IgD-negative memory B cell (primary cell): ENCODE results near the gene EYA4. TPM values are rescaled to one million over a fixed set of nuclear protein-coding genes. Genes with fewer than 3 reads are reported as not detected.
"Not testable (repeated sequence)": the region's sequence is repeated elsewhere in the genome, so short reads cannot be mapped to it uniquely, and the experiment has no call there.

ENCODE experiments used
- H3K27ac Mint-ChIP-seq, 3 donors: one replicate each; pipeline ENCODE4 v1.8.0; 2020 to 2022; ENCODE audit warnings: mild to moderate bottlenecking in 3 of 3, mixed read lengths in 3 of 3, moderate library complexity in 1 of 3
- H3K27me3 Mint-ChIP-seq: one replicate; pipeline ENCODE4 v1.8.0; 2021; ENCODE audit warnings: mixed read lengths
- H3K36me3 Mint-ChIP-seq: one replicate; pipeline ENCODE4 v1.8.0; 2020; ENCODE audit warnings: mild to moderate bottlenecking, mixed read lengths
- H3K4me1 Mint-ChIP-seq, 3 donors: one replicate each; pipeline ENCODE4 v1.8.0; 2020 to 2022; ENCODE audit warnings: mixed read lengths in 3 of 3, mild to moderate bottlenecking in 1 of 3
- H3K4me3 Mint-ChIP-seq, 4 donors: one replicate each; pipeline ENCODE4 v1.8.0; 2020 to 2022; ENCODE audit warnings: mild to moderate bottlenecking in 4 of 4, mixed read lengths in 4 of 4, moderate library complexity in 3 of 4
- H3K9me3 Mint-ChIP-seq, 3 donors: one replicate each; pipeline ENCODE4 v1.8.0; 2020 to 2021; ENCODE audit warnings: mixed read lengths in 3 of 3, mild to moderate bottlenecking in 1 of 3
- polyA plus RNA-seq: library from polyadenylated mRNA; unstranded; fragments of 300-500 nt; fragmentation: Illumina TruSeq; gene quantifications from one replicate; pipeline ENCODE4 v1.2.3, GENCODE V29; 2021

EYA4 gene
- polyA plus RNA-seq, 1 donor from 2014 or later = not detected

DNA sequence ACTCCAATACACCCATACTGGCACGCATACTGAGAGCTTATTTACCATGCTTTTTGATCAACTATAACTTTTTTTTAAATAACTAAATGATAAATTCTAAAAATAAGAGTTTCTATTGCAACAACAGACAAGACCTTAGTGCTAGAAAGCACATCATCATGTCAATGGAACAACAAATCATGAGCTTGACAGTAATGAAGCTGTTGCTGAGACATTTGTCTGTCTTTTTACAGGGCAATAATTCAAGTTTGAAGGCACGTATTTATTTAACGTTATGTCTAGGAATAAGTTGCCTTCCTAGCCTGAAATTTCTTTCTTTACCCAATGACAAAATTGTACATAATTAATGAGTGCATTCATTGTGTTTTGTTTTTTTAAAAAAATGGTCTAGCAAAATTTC is 299.2 kb downstream of the EYA4 start:
- Mint-ChIP-seq H3K27me3 (peaks cover 14% of the 10 kb centered on the region), H3K27ac (no peak overlapping the region), H3K9me3 (no peaks in the 10 kb centered on the region), H3K4me3 (no peak overlapping the region), H3K36me3 (no peaks in the 10 kb centered on the region), H3K4me1 (no peaks in the 10 kb centered on the region)

DNA sequence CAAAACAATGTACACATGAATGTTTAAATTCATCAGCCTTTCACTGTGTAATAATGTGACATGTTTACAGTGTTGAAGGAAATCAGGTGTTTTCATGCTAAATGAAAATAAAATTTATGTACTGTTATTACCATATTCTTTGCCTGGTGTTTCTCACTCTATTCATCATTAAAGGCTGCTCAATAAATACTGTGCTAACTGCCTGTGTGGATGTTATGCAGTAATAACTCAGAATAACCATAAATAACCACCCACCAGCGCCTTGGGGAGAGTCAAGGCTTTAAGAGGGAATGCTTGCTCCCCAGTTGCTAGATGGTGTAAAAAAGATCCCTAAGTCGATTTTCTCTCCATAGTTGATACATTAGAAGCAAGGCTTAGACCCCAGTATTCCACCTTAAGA is 299.9 kb downstream of the EYA4 start:
- no peak overlapping the region for H3K4me3 Mint-ChIP-seq
- no peaks in the 10 kb centered on the region for H3K4me1 Mint-ChIP-seq
- H3K27ac Mint-ChIP-seq = no peak overlapping the region
- H3K27me3 Mint-ChIP-seq = peaks cover 14% of the 10 kb centered on the region
- no peaks in the 10 kb centered on the region for H3K9me3 Mint-ChIP-seq
- H3K36me3 Mint-ChIP-seq = no peaks in the 10 kb centered on the region

DNA sequence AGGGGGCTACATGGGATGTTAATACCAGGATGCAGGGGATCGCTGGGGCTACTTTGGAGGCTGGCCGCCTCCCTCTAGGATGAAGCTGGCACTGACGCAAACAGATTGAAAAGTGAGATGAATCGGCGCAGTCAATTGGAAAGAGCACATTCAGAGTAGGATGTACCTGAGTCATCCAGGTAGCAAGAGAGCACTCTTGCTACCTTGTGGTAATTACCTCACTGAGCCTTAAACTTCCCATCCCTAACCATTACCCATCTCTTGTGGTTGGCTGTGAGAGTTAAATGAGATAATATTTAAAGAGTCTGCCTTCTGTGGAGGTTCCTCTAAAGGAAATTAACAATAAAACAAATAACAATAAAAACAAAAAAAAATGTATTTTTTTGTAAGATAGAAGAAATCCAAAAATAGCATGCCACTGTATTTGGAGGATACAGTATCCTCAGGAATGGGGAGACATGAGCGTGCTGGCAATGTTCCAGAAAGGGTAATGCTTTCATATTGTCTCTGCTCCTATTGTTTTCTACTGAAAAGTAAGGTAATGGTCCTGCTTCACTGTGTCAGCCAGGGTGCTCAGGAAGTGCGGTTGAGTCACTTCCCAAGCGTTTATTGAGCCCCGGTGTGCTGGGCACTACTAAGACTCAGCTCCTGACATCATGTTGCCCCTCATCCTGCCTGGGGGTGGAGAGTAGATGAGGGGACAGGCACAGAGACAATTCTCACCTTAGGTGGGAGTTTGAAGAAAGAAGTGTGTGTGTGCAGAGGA is 301.1 kb downstream of the EYA4 start:
- Mint-ChIP-seq H3K4me3 (no peak overlapping the region), H3K36me3 (no peaks in the 10 kb centered on the region), H3K4me1 (no peaks in the 10 kb centered on the region), H3K27ac (no peak overlapping the region), H3K9me3 (no peaks in the 10 kb centered on the region), H3K27me3 (peaks cover 14% of the 10 kb centered on the region)

DNA sequence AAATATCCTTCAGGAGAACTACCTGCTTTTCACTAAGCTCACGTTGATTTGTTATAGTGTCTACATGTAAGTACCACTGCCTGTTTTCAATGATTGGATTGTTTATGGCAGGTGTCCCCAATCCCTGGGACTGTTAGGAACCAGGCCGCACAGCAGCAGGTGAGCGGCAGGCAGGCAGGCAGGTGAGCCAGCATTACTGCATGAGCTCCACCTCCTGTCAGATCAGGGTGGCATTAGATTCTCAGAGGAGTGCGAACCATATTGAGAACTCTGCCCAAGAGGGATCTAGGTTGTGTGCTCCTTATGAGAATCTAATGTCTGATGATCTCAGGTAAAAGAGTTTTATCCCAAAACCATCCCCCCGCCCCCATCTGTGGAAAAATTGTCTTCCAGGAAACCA is 303.3 kb downstream of the EYA4 start:
- Mint-ChIP-seq H3K27ac (no peak overlapping the region), H3K36me3 (no peaks in the 10 kb centered on the region), H3K27me3 (peaks cover 14% of the 10 kb centered on the region), H3K4me3 (no peak overlapping the region), H3K4me1 (no peaks in the 10 kb centered on the region), H3K9me3 (no peaks in the 10 kb centered on the region)

DNA sequence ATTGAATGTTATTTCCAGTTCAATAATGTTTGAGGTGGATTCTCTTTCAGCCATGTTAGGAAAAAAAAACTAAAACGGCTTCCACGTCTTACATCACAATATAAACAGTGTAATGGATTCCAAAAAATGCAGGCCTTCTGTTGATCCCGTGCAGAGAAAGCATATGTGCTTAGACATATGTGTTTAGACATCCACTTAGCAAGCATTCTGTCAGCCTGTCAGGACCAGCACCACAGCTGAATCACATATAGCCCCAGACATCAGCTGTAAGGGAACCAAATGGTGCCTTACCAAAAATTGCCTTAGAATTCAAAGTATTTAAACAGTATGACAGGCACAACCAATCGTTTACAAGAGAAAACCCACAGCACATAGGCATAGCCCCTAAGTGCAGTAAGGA is 304.9 kb downstream of the EYA4 start:
- no peak overlapping the region for H3K27ac Mint-ChIP-seq
- H3K4me3 Mint-ChIP-seq = no peak overlapping the region
- no peaks in the 10 kb centered on the region for H3K9me3 Mint-ChIP-seq
- H3K4me1 Mint-ChIP-seq = peaks cover 0 to 2% (median 0%) of the 10 kb centered on the region in 3 donors
- H3K27me3 Mint-ChIP-seq = peaks cover 10% of the 10 kb centered on the region
- no peaks in the 10 kb centered on the region for H3K36me3 Mint-ChIP-seq

DNA sequence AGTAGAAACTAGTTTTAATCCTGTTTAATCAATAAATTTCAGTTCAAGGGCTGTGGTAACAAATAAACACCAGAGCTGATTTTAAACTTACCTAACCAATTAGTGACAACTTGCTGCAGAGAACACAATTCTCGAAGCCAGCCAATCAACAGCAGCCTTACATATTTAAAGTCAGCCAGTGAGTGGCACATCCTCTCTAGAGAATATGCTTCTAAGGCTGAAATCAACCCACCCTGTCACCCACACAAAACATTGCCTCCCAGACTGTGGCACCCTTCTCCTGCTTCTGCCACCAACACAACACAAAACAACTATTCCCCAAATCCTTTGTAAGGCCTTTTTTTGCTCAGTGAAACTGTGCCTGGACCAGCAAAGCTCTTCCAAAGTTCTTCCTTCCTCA is 306.0 kb downstream of the EYA4 start:
- Mint-ChIP-seq H3K36me3 (peaks cover 1% of the 10 kb centered on the region), H3K27ac (no peak overlapping the region), H3K27me3 (peaks cover 3% of the 10 kb centered on the region), H3K4me1 (peaks cover 0 to 2% (median 0%) of the 10 kb centered on the region in 3 donors), H3K9me3 (no peaks in the 10 kb centered on the region), H3K4me3 (no peak overlapping the region)

DNA sequence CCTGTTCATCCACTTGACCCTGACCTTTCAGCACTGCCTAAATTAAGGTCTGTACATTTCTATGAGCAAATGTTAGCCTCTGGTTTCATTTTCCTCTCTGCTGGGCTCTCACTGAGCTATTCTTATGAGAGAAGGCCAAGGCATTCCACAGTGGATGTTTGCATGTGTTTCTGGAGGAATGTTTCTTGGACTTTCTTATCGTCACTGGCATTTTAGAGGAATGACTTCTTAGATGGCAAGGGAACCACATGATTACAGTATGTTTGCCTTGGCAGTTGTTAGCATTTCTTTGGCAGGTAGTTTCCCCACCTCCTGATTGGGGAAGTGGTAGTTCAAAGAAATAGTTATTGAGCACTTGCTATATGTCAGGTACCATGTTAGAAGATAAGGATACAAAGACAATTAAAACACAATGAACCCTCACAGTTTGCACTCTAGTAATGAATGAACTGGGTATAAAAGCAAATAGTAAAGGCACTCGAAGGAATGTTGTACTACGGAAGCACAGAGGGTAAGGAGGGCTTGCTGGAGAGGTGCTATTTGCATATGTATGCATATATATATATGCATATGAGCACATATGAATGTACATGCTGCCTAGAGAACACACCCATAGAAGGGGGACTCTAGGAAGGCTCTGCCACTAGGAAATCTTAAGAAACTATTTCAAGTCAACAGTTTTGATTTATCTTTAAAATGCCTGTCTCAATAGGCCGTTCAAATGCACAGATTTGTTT is 307.4 kb downstream of the EYA4 start:
- peaks cover 3% of the 10 kb centered on the region for H3K27me3 Mint-ChIP-seq
- peaks cover 1% of the 10 kb centered on the region for H3K36me3 Mint-ChIP-seq

DNA sequence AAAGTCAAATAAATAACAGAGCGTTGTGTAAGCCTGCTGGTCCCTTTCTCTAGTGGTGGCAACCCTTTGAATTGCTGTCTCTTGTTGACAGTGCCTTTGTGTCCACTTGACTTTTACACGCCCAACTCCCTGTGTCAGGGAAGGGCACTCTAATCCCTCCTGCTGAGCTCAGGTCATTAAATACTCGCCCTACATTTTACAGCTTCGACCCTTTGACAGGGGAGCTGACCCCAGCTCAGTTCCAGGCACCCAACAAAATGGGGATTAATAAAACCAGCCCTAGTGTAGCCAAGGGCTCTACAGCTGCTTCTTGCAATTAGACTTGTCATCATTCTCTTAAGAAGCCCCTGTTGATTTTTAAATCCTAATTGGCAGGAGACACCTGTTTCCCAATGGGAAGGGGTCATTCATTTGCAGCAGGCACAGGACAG is 308.2 kb downstream of the EYA4 start:
- Mint-ChIP-seq H3K27me3 (peaks cover 2% of the 10 kb centered on the region), H3K9me3 (no peaks in the 10 kb centered on the region), H3K27ac (no peak overlapping the region), H3K4me1 (peaks cover 0 to 2% (median 0%) of the 10 kb centered on the region in 3 donors), H3K36me3 (peaks cover 1% of the 10 kb centered on the region), H3K4me3 (no peak overlapping the region)

More for the DNA sequence above, 307.4 kb downstream of the EYA4 start:
- no peak overlapping the region for H3K4me3 Mint-ChIP-seq
- H3K9me3 Mint-ChIP-seq = no peaks in the 10 kb centered on the region
- peaks cover 0 to 2% (median 0%) of the 10 kb centered on the region in 3 donors for H3K4me1 Mint-ChIP-seq
- H3K27ac Mint-ChIP-seq = no peak overlapping the region

DNA sequence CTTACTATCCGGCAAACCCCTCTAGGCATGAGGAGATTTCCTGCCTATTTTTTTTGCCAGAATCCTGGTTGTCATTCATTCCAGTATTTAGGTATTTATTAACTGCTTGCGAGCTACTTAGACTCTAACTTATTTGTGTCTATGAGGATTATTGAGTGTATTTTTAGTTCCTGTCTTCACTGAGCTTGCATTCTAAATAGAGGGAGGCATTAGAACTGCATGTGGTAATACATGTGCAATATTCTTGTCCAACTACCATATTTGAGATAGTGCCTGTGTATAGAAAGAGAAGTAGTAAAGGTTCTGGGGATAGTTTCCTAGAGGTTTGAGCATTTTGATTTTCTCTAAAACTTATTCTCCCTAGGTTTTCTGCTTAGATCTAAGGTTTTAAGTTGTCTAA is 308.9 kb downstream of the EYA4 start:
- peaks cover 0 to 2% (median 0%) of the 10 kb centered on the region in 3 donors for H3K4me1 Mint-ChIP-seq
- no peak overlapping the region for H3K27ac Mint-ChIP-seq
- H3K9me3 Mint-ChIP-seq = no peaks in the 10 kb centered on the region
- H3K27me3 Mint-ChIP-seq = peaks cover 2% of the 10 kb centered on the region
- no peak overlapping the region for H3K4me3 Mint-ChIP-seq
- peaks cover 1% of the 10 kb centered on the region for H3K36me3 Mint-ChIP-seq

DNA sequence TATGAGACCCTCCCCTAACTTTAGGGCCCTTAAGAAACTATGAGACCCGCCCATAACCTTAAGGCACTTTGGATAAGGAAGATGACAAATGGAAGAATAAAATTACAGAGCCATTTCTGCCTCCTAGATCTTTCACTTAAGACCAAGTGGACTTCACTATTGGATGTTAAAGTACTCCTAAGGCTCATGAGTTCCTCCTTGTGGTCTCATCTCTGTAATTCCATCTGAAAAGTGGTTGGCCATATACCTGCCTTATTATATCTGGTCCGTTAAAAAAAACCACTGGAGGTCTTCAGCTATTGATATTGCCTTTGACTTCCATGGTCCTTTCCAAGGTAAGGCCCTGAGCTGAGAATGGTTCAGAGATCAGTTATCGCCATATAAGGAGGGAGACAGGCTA is 310.3 kb downstream of the EYA4 start:
- Mint-ChIP-seq H3K36me3 (peaks cover 1% of the 10 kb centered on the region), H3K27me3 (peaks cover 2% of the 10 kb centered on the region), H3K4me1 (peaks cover 0 to 2% (median 0%) of the 10 kb centered on the region in 3 donors), H3K9me3 (no peaks in the 10 kb centered on the region), H3K27ac (no peak overlapping the region), H3K4me3 (no peak overlapping the region)

DNA sequence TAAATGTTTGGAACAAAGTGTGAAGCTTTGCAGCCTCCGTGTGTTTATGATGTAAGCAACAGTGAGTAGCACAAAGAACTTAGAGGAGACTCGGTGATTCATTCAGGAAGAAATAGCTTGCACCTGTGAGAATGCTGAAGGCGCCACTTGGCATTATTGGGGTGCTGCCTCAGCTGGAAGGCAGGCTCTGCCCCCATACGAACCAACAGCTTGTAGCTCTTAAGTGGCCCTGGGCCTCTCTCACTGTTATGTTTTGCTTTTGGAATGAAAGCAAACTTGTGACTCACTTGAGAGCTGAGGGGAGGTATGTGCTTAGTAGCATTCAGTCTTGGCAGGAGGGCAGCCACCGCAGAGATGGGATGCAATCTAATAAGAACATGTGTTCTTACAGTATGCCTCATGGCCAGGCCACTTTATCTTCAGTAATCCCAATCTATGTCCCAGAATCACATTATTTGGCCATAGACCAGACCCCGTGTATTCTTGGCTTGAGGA is 310.7 kb downstream of the EYA4 start:
- Mint-ChIP-seq H3K27ac (peak overlapping the region in 1 of 3 donors; percentile 25), H3K36me3 (peaks cover 1% of the 10 kb centered on the region), H3K9me3 (no peaks in the 10 kb centered on the region), H3K4me1 (peaks cover 0 to 2% (median 0%) of the 10 kb centered on the region in 3 donors), H3K4me3 (no peak overlapping the region), H3K27me3 (peaks cover 2% of the 10 kb centered on the region)

DNA sequence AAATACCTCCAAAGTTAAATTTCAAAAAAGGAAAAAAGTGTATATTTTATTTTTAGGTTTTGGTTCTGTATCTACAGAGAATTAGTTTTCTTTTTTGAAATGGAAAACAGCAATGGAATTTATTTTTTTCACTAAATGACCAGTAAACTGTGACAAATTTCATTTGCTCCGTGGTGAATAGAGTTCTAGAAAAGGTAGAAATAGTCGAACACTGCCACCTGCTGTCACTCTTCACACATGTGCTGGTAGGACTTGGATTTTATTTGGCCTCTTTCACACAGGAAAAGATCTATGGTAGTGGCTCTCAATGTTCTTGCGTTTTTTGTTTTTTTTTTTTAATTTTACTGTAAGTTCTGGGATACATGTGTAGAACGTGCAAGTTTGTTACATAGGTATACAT is 312.5 kb downstream of the EYA4 start:
- peaks cover 2% of the 10 kb centered on the region for H3K27me3 Mint-ChIP-seq
- peaks cover 0 to 2% (median 0%) of the 10 kb centered on the region in 3 donors for H3K4me1 Mint-ChIP-seq
- H3K4me3 Mint-ChIP-seq = no peak overlapping the region
- peaks cover 1% of the 10 kb centered on the region for H3K36me3 Mint-ChIP-seq
- H3K9me3 Mint-ChIP-seq = peaks cover 0 to 1% (median 0%) of the 10 kb centered on the region in 3 donors
- no peak overlapping the region for H3K27ac Mint-ChIP-seq

DNA sequence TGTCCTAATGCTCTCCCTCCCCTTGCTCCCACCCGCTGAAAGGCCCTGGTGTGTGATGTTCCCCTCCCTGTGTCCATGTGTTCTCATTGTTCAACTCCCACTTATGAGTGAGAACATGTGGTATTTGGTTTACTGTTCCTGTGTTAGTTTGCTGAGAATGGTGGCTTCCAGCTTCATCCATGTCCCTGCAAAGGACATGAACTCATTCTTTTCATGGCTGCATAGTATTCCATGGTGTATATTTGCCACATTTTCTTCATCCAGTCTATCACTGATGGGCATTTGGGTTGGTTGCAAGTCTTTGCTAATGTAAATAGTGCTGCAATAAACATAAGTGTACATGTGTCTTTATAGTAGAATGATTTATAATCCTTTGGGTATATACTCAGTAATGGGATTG is 313.0 kb downstream of the EYA4 start:
- not testable (repeated sequence) for H3K4me3 Mint-ChIP-seq, H3K27ac Mint-ChIP-seq, H3K36me3 Mint-ChIP-seq, H3K27me3 Mint-ChIP-seq, H3K9me3 Mint-ChIP-seq, H3K4me1 Mint-ChIP-seq

DNA sequence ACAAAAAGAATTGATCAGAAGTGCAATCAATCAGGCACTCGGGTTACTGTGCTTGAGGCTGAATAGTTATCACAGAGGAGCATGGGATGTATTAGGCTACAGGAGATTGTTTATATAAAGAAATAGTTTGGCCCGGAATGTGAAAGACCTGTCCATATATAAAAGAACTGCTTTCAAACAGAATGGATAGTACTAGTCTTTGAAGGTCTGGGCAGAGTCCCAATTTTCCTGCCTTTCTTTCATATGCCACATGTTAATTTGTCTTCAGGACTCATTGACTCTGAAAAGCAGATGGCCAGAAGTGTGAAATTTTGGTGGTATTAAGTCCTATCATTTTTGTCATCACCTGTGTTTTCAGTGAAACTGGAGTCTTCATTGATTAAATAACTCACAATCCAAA is 314.5 kb downstream of the EYA4 start:
- H3K4me3 Mint-ChIP-seq = no peak overlapping the region
- peaks cover 2% of the 10 kb centered on the region for H3K27me3 Mint-ChIP-seq
- no peak overlapping the region for H3K27ac Mint-ChIP-seq
- H3K4me1 Mint-ChIP-seq = no peaks in the 10 kb centered on the region
- H3K9me3 Mint-ChIP-seq = peaks cover 0 to 4% (median 1%) of the 10 kb centered on the region in 3 donors
- peaks cover 1% of the 10 kb centered on the region for H3K36me3 Mint-ChIP-seq

DNA sequence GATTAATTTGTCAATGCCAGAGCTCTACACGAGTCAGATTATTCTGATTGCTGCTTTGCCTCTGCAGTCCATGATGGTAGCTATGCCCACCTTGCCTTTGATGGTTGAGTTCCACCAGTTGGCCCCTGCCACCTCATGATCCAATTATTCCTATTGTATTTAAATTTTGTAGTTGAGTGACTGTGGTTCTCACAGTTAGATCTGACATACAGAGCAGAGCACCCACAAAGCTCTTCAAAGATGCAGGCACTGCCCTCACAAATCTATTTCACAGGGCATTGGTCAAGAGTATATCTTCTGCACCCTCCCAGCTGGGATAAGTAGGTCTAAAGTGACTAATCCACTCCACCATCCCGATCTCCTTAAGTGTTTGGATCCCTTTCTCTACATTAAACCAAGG is 318.8 kb downstream of the EYA4 start:
- Mint-ChIP-seq H3K27ac (peak overlapping the region in 1 of 3 donors; percentile 20), H3K36me3 (no peaks in the 10 kb centered on the region), H3K4me3 (no peak overlapping the region), H3K27me3 (no peaks in the 10 kb centered on the region), H3K9me3 (peaks cover 0 to 4% (median 1%) of the 10 kb centered on the region in 3 donors), H3K4me1 (no peaks in the 10 kb centered on the region)
